GM23248 (cell line): ENCODE data around the gene CACNG3. TPM values are rescaled to one million over a fixed set of nuclear protein-coding genes. Genes with fewer than 3 reads are reported as not detected.

ENCODE experiments used
- DNase-seq: peaks from one replicate; pipeline ENCODE4 v3.0.0-alpha.2; 2015
- H2AFZ ChIP-seq: fragments of 200-600 bp; sonication (generic); 2 replicates; pipeline ENCODE4 v1.6.1; 2016; ENCODE audit warnings: antibody characterized with exemption
- H3F3A ChIP-seq: fragments of 200-600 bp; sonication (generic); 2 replicates; pipeline ENCODE4 v1.6.1; 2016; ENCODE audit warnings: mild to moderate bottlenecking, antibody characterized with exemption, mixed run types; ENCODE audit not compliant: insufficient read depth
- H3K27ac ChIP-seq: fragments of 200-600 bp; sonication (generic); 2 replicates; pipeline ENCODE4 v1.5.1; 2016; ENCODE audit warnings: mild to moderate bottlenecking
- H3K27me3 ChIP-seq: fragments of 200-600 bp; sonication (generic); replicated peaks from 2 replicates; pipeline ENCODE4 v1.6.1; 2016; ENCODE audit warnings: mild to moderate bottlenecking; ENCODE audit not compliant: insufficient read depth
- H3K36me3 ChIP-seq: fragments of 200-600 bp; sonication (generic); 2 replicates; pipeline ENCODE4 v1.6.1; 2016; ENCODE audit warnings: low read depth, mild to moderate bottlenecking
- H3K4me1 ChIP-seq: fragments of 200-600 bp; sonication (generic); 2 replicates; pipeline ENCODE4 v1.6.1; 2016; ENCODE audit warnings: mild to moderate bottlenecking; ENCODE audit not compliant: insufficient read depth
- H3K4me2 ChIP-seq: fragments of 200-600 bp; sonication (generic); one replicate; pipeline ENCODE4 v1.6.1; 2016; ENCODE audit warnings: mild to moderate bottlenecking; ENCODE audit not compliant: unreplicated experiment
- H3K4me3 ChIP-seq: fragments of 200-600 bp; sonication (generic); 2 replicates; pipeline ENCODE4 v1.5.1; 2016; ENCODE audit warnings: mild to moderate bottlenecking
- H3K79me2 ChIP-seq: fragments of 200-600 bp; sonication (generic); 2 replicates; pipeline ENCODE4 v1.6.1; 2016; ENCODE audit warnings: mild to moderate bottlenecking; ENCODE audit not compliant: insufficient read depth
- H3K9ac ChIP-seq: fragments of 200-600 bp; sonication (generic); 2 replicates; pipeline ENCODE4 v1.6.1; 2016; ENCODE audit warnings: mild to moderate bottlenecking
- H3K9me2 ChIP-seq: fragments of 200-600 bp; sonication (generic); 2 replicates; pipeline ENCODE4 v1.6.1; 2016; ENCODE audit warnings: mixed run types, mild to moderate bottlenecking, moderate library complexity; ENCODE audit not compliant: insufficient read depth
- H3K9me3 ChIP-seq: fragments of 200-600 bp; sonication (generic); one replicate; pipeline ENCODE4 v1.6.1; 2017; ENCODE audit warnings: low read depth
- H4K20me1 ChIP-seq: fragments of 200-600 bp; sonication (generic); 2 replicates; pipeline ENCODE4 v1.6.0; 2016; ENCODE audit not compliant: insufficient read depth
- EZH2 ChIP-seq: fragments of 200-600 bp; sonication (generic); IDR thresholded peaks from 2 replicates; pipeline ENCODE4 v1.6.1; 2018; ENCODE audit warnings: antibody characterized with exemption, mild to moderate bottlenecking; ENCODE audit not compliant: insufficient read depth, poor library complexity, severe bottlenecking
- EZH2phosphoT487 ChIP-seq: fragments of 200-600 bp; sonication (generic); IDR thresholded peaks from 2 replicates; pipeline ENCODE4 v1.6.1; 2018; ENCODE audit warnings: antibody characterized with exemption, moderate library complexity, mild to moderate bottlenecking, low read depth; ENCODE audit not compliant: insufficient read depth
- WGBS, 2 experiments: methylation state at CpG; one replicate each; pipeline ENCODE4 v1.1.6; 2015 to 2017; ENCODE audit warnings: low lambda C conversion rate in 2 of 2, low coverage in 1 of 2; ENCODE audit errors: missing lambda C conversion rate in 2 of 2; 5-methylcytosine and 5-hydroxymethylcytosine counted together
- in situ Hi-C: fragments of 300-500 bp; cut with MboI; formaldehyde crosslinking; loops from 2 replicates; pipeline ENCODE4 v1.15.0; 2020
- polyA plus RNA-seq: library from polyadenylated mRNA; unstranded; fragments of >200 nt; fragmentation: Nextera tagmentation; extraction: Ambion mirVana; gene quantifications from 2 replicates; pipeline ENCODE4 v1.2.1, GENCODE V29; 2016
- total RNA-seq: library from RNA; depleted of rRNA; stranded (reverse); fragments of >200 nt; shearing (Covaris generic); gene quantifications from 2 replicates; pipeline ENCODE4 v1.2.3, GENCODE V29; 2014

Gene CACNG3
- total and polyA plus RNA-seq, 2 experiments from 2014 or later, result not detected

DNA sequence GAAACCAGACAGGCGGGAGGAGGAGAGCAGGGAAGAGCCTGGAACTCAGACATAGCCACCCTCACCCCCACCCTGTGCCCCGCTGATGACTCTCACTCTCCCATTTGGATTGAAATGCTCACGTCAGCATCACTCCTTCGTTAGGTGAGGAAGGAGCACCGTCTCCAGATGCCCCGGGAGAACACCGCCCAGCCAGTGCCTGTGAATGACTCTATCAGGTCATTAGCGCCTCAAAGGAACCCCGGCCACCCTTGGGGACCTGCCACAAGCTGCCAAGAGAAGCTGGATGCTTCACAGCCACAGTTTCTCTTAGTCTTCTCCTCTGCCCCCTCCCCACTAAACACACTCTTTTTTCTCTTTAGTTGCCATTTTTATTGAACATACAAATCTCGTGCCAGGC is 66.0 kb downstream of the CACNG3 start:
- H3K79me2 ChIP-seq, result no peaks in the 10 kb centered on the region
- H3K4me1 ChIP-seq, result no peaks in the 10 kb centered on the region
- no peaks in the 10 kb centered on the region for H3K9me2 ChIP-seq
- no peaks in the 10 kb centered on the region for H4K20me1 ChIP-seq
- no peaks in the 10 kb centered on the region for H3F3A ChIP-seq
- H2AFZ ChIP-seq, result no peak overlapping the region
- TF ChIP-seq EZH2, result no peak
- no peak for TF ChIP-seq EZH2phosphoT487
- H3K9me3 ChIP-seq, result no peaks in the 10 kb centered on the region
- H3K9ac ChIP-seq, result no peak overlapping the region
- no peak overlapping the region for H3K4me3 ChIP-seq
- 1 to 2% methylated on average over 10 of the region's 10 CpGs for WGBS, 2 experiments
- DNase-seq, result no peak
- in situ Hi-C loops, result no loop called here
- H3K36me3 ChIP-seq, result no peaks in the 10 kb centered on the region
- H3K4me2 ChIP-seq, result no peak overlapping the region
- no peaks in the 10 kb centered on the region for H3K27me3 ChIP-seq
- H3K27ac ChIP-seq, result no peak overlapping the region

DNA sequence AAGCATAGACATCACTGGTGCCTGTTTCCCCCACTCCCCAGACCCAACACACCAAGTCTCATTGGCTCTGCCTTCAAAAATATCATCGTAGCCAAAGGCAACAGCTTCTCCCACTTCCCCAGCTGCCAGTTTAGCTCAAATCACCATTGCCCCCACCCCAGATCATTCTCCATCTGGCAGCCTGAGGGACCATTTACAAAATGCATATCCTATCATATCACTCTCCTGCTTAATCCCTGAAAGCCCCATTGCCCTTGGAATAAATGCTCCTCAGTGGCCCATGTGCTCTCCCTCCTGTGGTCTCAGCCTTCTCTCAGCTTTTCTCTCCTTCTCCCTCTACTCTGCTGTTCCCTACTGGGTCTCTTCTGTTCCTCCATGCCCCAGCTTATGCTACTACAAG is 68.3 kb downstream of the CACNG3 start:
- Histone ChIP-seq H3K9me2 (no peaks in the 10 kb centered on the region), H3K36me3 (no peaks in the 10 kb centered on the region), H3K9ac (no peak overlapping the region), H3K79me2 (no peaks in the 10 kb centered on the region), H3K4me3 (no peak overlapping the region), H3K4me2 (no peak overlapping the region), H3F3A (no peaks in the 10 kb centered on the region), H3K27ac (no peak overlapping the region), H3K4me1 (no peaks in the 10 kb centered on the region), H2AFZ (no peak overlapping the region), H3K27me3 (no peaks in the 10 kb centered on the region), H3K9me3 (no peaks in the 10 kb centered on the region), H4K20me1 (no peaks in the 10 kb centered on the region)
- no peak for DNase-seq
- in situ Hi-C loops, result no loop called here
- TF ChIP-seq EZH2 (no peak), EZH2phosphoT487 (no peak)
- 0 to 11% methylated on average over 1 of the region's 1 CpG for WGBS, 2 experiments

DNA sequence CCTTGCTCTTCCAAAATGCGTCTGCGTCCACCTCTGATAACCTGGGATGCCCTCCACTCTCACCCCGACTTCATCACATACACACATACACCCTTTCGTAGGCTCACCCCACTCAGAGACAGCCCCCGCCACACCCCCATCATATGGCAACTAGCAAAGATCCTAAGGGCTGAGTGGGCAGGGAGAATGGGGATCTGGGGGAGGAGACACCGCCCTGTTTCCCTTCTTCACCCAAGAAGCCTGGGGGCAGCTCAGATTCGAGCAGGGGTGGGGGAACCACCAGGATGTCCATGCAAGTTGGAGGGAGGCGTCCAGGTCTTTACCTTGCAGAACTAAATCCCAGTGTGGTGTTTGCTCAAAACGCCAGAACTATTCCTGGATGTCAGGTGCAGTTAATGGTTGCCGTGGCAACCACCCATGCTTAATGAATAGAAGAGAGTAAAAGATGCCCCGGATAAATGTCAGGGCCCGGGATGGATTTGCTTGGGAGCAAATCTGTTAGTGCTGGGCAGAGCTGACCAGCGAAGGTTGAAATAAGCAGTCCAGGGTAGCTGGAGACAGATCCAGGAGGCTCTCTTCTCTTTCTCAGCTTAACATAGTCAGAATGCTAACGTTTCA is 72.8 kb downstream of the CACNG3 start:
- Histone ChIP-seq H3K27me3 (no peaks in the 10 kb centered on the region), H3K9me2 (no peaks in the 10 kb centered on the region), H3K79me2 (no peaks in the 10 kb centered on the region), H3K9ac (no peak overlapping the region), H3K9me3 (no peaks in the 10 kb centered on the region), H3K4me2 (no peak overlapping the region), H4K20me1 (no peaks in the 10 kb centered on the region), H3K4me3 (no peak overlapping the region), H2AFZ (no peak overlapping the region), H3K4me1 (no peaks in the 10 kb centered on the region), H3K27ac (no peak overlapping the region), H3K36me3 (no peaks in the 10 kb centered on the region), H3F3A (no peaks in the 10 kb centered on the region)
- 18% methylated on average over 14 of the region's 14 CpGs for WGBS, 2 experiments
- DNase-seq, result no peak
- TF ChIP-seq EZH2, result no peak
- TF ChIP-seq EZH2phosphoT487, result no peak
- in situ Hi-C loops, result no loop called here

DNA sequence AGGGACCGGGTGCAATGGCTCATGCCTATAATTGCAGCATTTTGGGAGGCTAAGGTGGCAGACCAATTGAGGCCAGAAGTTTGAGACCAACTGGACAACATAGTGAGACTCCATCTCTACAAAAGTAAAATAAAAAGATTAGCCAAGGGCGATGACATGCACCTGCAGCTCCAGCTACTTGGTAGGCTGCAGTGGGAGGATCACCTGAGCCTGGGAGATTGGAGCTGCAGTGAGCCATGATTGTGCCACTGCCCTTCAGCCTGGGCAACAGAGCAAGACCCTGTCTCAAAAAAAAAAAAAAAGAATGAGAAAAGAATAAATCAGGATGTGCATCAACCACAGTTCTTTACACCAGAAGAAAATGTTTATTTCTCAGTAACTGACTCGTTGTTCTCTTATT is 76.0 kb downstream of the CACNG3 start:
- Histone ChIP-seq H3K4me2 (no peak overlapping the region), H3K27ac (no peak overlapping the region), H2AFZ (no peak overlapping the region), H3K4me3 (no peak overlapping the region), H3K79me2 (no peaks in the 10 kb centered on the region), H3K9me3 (no peaks in the 10 kb centered on the region), H3K9ac (no peak overlapping the region), H3K4me1 (no peaks in the 10 kb centered on the region), H3F3A (no peaks in the 10 kb centered on the region), H3K9me2 (no peaks in the 10 kb centered on the region), H3K27me3 (no peaks in the 10 kb centered on the region), H3K36me3 (no peaks in the 10 kb centered on the region), H4K20me1 (no peaks in the 10 kb centered on the region)
- in situ Hi-C loops, result no loop called here
- no peak for TF ChIP-seq EZH2phosphoT487
- TF ChIP-seq EZH2, result no peak
- DNase-seq, result no peak
- WGBS, 2 experiments, result 5 to 7% methylated on average over 3 of the region's 3 CpGs
